GM15510 (cell line): ENCODE measurements around the gene WWOX.

Experiments
- POLR2A ChIP-seq: IDR thresholded peaks from 3 replicates; pipeline ENCODE4 v1.6.1; 2011; ENCODE audit warnings: borderline replicate concordance; ENCODE audit not compliant: insufficient read length; ENCODE audit errors: extremely low read depth

The WWOX gene

GRCh38 chr16:79067600-79067999 lies 968.1 kb downstream of the WWOX start:
- TF ChIP-seq POLR2A = no peak

GRCh38 chr16:79069121-79069520 lies 969.7 kb downstream of the WWOX start:
- no peak for TF ChIP-seq POLR2A

DNA sequence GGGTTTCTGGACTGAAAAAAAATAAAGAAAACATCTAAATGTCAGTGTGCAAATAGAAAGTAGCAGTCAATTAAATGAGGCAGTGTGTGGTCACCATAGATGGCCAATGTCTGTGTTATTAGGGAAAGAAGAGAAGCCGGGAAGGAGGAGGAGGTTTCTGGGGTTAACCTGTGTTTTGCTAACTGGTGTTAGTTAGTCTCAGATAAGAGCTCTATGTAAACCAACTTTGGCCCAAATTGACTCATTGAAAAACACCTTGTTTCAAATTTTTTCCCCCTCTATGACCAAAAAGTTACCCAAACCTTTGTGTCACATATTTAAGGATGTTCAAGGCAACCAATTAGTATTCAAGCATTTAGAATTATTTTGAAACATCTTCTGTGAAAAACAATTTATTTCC lies 970.2 kb downstream of the WWOX start:
- no peak for TF ChIP-seq POLR2A

DNA sequence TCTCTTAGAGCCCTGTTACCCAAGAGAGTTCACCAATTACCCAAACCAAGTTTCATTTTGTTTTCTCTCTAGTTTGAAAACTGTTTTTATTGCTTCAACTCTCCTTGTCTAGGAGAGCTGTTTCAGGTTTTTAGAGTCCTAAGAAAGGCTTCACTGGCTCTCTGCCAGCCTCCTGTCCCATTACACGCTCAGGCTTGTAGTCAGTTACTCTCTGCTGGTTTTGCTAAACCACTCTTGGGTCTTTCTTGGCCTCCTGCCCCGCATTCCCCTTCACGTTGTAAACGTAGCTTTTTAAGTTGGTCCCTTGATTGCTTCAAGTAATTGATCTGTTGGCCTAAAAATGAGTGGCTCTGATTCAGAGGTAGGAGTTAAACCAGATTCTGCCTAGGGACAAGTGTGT lies 972.0 kb downstream of the WWOX start:
- TF ChIP-seq POLR2A = no peak

DNA sequence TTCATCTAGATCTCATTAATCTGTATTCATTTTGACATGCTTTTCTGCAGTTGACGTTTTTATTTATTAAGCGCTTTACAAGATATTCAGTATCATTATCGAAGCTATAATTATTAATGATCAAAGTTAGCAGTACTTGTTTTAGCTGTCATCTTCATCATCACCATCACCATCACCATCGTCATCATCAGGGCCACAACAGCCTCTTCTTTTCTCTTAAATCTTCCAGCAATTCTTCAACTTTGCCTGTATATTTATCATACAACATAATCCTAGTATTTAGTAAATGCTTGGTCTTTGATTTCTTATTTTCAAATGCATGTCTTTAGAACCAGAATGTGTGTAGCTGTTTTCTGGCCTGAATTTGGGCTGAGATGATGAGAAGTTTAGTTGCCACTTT lies 973.1 kb downstream of the WWOX start:
- no peak for TF ChIP-seq POLR2A

DNA sequence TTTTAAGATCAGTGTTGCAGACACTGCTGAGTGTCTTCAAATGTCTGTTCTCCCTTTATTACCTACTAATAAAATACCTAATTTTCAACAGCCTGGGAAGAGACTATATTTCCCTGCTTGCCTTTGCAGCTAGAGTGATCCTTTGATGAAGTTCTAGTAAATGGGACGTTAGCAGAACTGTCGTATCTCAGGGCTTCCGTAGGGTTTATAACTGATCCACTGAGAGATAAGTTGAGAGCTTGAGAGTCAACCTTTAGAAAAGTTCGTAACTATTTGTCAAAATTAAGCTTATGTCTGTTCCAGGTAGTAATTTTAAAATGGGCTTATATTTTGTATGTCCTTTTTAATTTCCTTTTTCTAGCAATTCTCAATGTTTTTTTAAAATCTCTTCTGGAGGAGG lies 974.1 kb downstream of the WWOX start:
- no peak for TF ChIP-seq POLR2A

GRCh38 chr16:79074541-79074940 lies 975.1 kb downstream of the WWOX start:
- no peak for TF ChIP-seq POLR2A

- no peak for TF ChIP-seq POLR2A
Observed at GRCh38 chr16:79074951-79075350, 975.5 kb downstream of the WWOX start.

DNA sequence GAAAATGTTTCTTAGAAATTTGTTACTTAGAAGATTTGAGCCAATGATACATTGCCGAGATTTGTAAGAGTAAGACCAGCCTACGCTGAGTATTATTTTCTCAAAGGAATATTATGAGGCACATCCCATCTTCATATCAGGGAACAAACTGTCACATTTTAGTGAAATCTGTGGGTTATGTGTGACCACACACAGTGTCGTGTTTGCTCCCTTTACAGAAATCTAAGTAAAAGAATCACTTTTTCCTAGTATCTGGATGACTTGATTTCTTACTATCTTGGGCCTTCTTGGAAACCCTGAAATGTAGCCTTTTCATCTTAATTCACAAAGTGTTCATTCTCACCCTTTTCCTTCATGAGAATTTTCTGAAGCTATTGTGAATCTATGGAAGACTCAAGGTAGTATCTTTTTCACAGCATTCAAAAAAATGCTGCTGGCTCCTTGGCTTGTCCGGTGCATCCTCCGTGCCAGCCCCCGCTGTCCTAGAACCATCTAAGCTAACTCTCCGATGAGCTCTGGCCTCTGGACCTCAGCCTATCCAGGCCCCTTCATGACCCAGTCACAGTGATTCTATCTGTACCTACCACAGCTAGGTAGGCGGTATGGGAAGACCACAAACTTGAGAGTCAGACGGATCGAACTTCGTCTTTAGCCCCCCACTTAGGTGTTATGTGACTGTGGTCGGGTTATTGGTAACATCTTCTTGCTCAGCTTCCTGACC lies 976.8 kb downstream of the WWOX start:
- TF ChIP-seq POLR2A = no peak

GRCh38 chr16:79077346-79077745 lies 977.9 kb downstream of the WWOX start:
- TF ChIP-seq POLR2A = no peak

GRCh38 chr16:79079656-79080420 lies 980.4 kb downstream of the WWOX start:
- no peak for TF ChIP-seq POLR2A

GRCh38 chr16:79081297-79082066 lies 982.0 kb downstream of the WWOX start:
- no peak for TF ChIP-seq POLR2A

- TF ChIP-seq POLR2A = no peak
Observed at GRCh38 chr16:79082970-79083369, 983.5 kb downstream of the WWOX start.

DNA sequence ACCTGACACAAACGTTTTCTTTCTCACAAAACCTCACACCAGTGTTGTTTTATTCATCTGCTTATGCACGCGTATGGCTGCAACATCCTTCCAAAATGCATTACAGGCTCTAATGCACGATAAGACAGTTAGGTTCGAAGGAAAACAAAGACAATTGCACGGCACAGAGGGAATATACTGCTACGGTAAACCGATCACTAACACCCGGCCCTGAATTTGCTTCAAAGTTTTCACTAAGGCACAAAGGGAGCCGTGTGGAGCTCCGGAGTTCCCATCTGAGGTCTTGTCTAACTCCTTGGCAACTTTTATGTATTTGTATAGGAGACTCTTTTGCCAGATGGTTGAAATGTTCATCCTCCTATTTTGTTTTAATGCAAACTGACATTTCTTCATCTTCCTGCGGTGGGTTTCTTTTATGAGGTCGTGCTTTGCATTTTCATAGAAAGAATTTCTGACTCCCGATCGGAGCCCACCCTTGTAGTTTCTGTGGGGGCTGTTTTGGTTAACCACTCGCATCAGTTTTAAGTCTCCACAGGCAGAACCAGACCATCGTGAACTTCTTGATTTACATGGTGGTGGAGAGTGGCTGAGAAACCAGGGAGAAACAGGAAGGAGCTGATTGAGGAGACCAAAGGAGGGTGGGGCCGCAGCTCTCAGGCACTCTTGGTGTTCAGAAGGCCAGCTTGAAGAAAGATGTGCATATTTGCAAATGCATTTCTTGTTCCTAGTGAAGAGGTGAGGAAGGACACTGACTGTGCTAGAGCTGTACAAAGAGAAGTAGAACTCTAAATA lies 984.2 kb downstream of the WWOX start:
- TF ChIP-seq POLR2A = no peak

DNA sequence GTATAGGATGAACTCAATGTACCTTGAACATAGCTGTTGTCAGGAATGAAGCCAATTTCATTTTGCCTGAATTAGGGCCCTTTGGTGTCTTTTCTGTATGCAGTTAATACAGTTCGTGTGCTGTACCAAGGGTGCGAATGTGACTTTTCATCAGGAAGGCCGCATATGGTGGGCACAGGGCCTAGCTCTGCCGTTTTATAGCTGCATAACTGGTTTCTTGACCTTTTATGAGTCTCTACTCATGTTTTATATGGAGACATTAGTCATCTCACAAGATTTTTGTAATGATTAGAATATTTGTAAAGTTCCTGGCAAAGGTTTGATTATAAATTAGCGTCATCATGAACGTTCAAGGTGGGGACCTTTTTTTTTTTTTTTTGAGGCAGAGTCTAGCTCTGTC lies 989.5 kb downstream of the WWOX start:
- TF ChIP-seq POLR2A = no peak
